ENCODE measurements around the gene CFAP210.

DNA sequence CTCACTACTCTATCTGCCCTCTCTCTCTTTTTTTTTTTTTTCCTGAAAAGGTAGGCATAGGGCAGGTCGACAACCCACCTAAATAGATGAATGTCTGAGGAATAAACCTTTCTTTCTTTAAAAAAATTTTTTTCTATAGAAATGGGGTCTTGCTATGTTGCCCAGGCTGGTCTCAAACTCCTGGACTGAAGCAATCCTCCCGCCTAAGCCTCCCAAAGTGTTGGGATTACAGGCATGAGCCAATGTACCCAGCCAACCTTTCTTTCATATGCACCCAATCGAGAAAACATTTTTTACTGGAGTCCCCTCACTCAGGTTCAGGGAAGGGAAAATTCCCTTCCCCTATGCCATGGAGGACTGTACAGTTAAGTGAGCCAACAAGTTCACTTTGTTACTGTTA lies 31.0 kb downstream of the CFAP210 start:
- no peak for TF ChIP-seq TAF1 (IDR thresholded peaks at IDR 0.05; ENCODE audit: borderline replicate concordance, low read depth, low read length)
- no peak for TF ChIP-seq POLR2A (IDR thresholded peaks at IDR 0.05; ENCODE audit: low read depth, low read length)
- TF ChIP-seq POLR2AphosphoS5 (IDR thresholded peaks at IDR 0.05; ENCODE audit: low read depth, low read length), result no peak
